ENCODE measurements around the gene PTDSS2. TPM values are rescaled to one million over a fixed set of nuclear protein-coding genes. Genes with fewer than 3 reads are reported as not detected.
A peak's percentile ranks its signal among the peaks of the same experiment; 100 is the strongest.

Gene PTDSS2
- total RNA-seq, 1 donor from 2014 or later = 47.3 TPM

DNA sequence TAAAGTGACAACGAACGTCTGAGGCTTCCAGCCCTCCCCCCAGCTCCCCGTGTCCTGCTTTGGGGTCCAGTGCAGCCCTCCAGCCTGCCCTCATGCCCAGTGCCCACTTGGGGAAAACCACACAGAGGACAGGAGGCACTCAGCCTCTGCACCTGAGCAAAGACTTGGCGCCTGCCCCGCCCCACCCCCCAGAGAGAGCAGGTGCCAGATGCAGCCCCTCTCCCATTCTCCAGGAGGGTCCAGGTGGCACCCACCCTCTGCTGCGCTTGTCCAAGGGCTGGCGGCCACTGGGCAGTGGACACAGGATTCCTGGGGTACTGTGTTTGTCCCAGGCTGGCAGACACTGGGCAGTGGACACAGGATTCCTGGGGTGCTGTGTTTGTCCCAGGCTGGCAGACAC lies 41.3 kb downstream of the PTDSS2 start:
- Mint-ChIP-seq H3K9me3 (ENCODE audit: unreplicated experiment) (no peaks in the 10 kb centered on the region), H3K27ac (ENCODE audit: unreplicated experiment) (no peak overlapping the region), H3K27me3 (ENCODE audit: low read depth, unreplicated experiment) (no peaks in the 10 kb centered on the region), H3K4me3 (ENCODE audit: unreplicated experiment) (no peak overlapping the region), H3K4me1 (ENCODE audit: low read depth, unreplicated experiment) (peaks cover 3% of the 10 kb centered on the region), H3K36me3 (ENCODE audit: low read depth, unreplicated experiment) (peaks cover 7% of the 10 kb centered on the region)
- no peaks in the 10 kb centered on the region for H3K36me3 ChIP-seq (ENCODE audit: insufficient read depth, low read length)
- H3K27ac ChIP-seq (ENCODE audit: low read depth, low read length) = no peak overlapping the region
- no peak overlapping the region for H2AFZ ChIP-seq (ENCODE audit: low read depth, low read length)
- H3K4me3 ChIP-seq (ENCODE audit: insufficient read depth, low read depth, low read length) = no peak overlapping the region
- TF ChIP-seq EZH2 (IDR thresholded peaks at IDR 0.05; ENCODE audit: insufficient read depth, low read length) = no peak
- TF ChIP-seq, protein P1, sequence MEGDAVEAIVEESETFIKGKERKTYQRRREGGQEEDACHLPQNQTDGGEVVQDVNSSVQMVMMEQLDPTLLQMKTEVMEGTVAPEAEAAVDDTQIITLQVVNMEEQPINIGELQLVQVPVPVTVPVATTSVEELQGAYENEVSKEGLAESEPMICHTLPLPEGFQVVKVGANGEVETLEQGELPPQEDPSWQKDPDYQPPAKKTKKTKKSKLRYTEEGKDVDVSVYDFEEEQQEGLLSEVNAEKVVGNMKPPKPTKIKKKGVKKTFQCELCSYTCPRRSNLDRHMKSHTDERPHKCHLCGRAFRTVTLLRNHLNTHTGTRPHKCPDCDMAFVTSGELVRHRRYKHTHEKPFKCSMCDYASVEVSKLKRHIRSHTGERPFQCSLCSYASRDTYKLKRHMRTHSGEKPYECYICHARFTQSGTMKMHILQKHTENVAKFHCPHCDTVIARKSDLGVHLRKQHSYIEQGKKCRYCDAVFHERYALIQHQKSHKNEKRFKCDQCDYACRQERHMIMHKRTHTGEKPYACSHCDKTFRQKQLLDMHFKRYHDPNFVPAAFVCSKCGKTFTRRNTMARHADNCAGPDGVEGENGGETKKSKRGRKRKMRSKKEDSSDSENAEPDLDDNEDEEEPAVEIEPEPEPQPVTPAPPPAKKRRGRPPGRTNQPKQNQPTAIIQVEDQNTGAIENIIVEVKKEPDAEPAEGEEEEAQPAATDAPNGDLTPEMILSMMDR (IDR thresholded peaks at IDR 0.05; ENCODE audit: insufficient read depth, low read depth, low read length) = no peak
- peaks cover under 1% of the 10 kb centered on the region for H3K79me2 ChIP-seq (ENCODE audit: insufficient read depth, low read length)
- H3K4me1 ChIP-seq (ENCODE audit: insufficient read depth, low read length) = no peaks in the 10 kb centered on the region
- H3K9me3 ChIP-seq (ENCODE audit: insufficient read depth, low read depth, low read length) = no peaks in the 10 kb centered on the region
- H4K20me1 ChIP-seq (ENCODE audit: insufficient read depth, low read length) = peaks cover 15% of the 10 kb centered on the region
- H3K9ac ChIP-seq (ENCODE audit: low read length) = no peak overlapping the region
- no peak for DNase-seq (ENCODE audit: low read depth)
- no peak for FAIRE-seq
- no peak overlapping the region for H3K4me2 ChIP-seq (ENCODE audit: low read length)
- H3K27me3 ChIP-seq (ENCODE audit: insufficient read depth, low read length) = no peaks in the 10 kb centered on the region

DNA sequence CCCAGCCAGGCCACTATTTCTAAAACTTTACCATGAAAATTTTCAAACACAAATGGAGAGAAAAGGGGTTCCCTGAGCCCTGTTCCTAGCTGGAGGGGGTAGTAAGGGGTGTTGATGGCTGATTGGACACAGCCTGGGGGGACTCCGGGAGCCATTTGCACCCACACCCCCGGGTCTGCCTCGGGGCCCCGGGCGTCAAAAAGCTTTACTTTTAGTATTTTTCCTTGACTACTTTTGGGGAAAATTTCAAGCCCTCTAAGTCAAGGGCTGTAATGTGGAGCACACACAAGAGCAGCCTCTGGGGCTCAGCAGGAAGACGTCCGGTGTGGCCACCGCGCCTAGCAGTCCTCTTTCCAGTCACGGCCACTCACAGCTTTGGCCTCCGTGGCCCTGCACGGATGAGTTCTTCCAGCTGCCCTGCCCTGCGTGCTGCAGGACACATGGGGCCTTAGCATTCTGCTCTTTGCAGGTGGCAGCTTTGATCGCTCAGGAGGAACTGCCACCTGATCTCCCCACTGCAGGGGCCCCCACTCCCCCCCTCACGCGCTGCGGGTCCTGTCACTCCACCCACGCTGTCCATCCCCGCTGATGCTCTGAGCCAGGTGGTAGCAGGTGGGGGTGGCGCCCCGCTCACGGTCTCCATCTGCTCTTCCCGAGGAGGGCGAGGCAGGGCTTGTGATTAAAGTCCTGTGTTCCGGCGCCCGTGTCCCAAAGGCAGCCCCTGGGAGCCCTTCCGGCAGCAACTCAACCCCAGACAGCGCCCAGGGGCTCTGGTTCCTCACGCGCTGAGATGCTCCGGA lies 42.5 kb downstream of the PTDSS2 start:
- H3K4me3 Mint-ChIP-seq (ENCODE audit: unreplicated experiment) = no peak overlapping the region
- Histone ChIP-seq H2AFZ (ENCODE audit: low read depth, low read length) (no peak overlapping the region), H3K36me3 (ENCODE audit: insufficient read depth, low read length) (peaks cover 12% of the 10 kb centered on the region), H3K79me2 (ENCODE audit: insufficient read depth, low read length) (no peaks in the 10 kb centered on the region), H3K4me2 (ENCODE audit: low read length) (no peak overlapping the region), H4K20me1 (ENCODE audit: insufficient read depth, low read length) (peaks cover 23% of the 10 kb centered on the region), H3K27ac (ENCODE audit: low read depth, low read length) (no peak overlapping the region), H3K9ac (ENCODE audit: low read length) (no peak overlapping the region), H3K4me1 (ENCODE audit: insufficient read depth, low read length) (no peaks in the 10 kb centered on the region), H3K4me3 (ENCODE audit: insufficient read depth, low read depth, low read length) (no peak overlapping the region), H3K9me3 (ENCODE audit: insufficient read depth, low read depth, low read length) (peaks cover 6% of the 10 kb centered on the region), H3K27me3 (ENCODE audit: insufficient read depth, low read length) (no peaks in the 10 kb centered on the region)
- H3K27ac Mint-ChIP-seq (ENCODE audit: unreplicated experiment) = peak overlapping the region; percentile 47
- H3K9me3 Mint-ChIP-seq (ENCODE audit: unreplicated experiment) = peaks cover 3% of the 10 kb centered on the region
- FAIRE-seq = no peak
- DNase-seq (ENCODE audit: low read depth) = no peak
- H3K27me3 Mint-ChIP-seq (ENCODE audit: low read depth, unreplicated experiment) = no peaks in the 10 kb centered on the region
- peaks cover 20% of the 10 kb centered on the region for H3K36me3 Mint-ChIP-seq (ENCODE audit: low read depth, unreplicated experiment)
- TF ChIP-seq EZH2 (IDR thresholded peaks at IDR 0.05; ENCODE audit: insufficient read depth, low read length) = no peak
- TF ChIP-seq, protein P1 (IDR thresholded peaks at IDR 0.05; ENCODE audit: insufficient read depth, low read depth, low read length) = no peak
- peaks cover 3% of the 10 kb centered on the region for H3K4me1 Mint-ChIP-seq (ENCODE audit: low read depth, unreplicated experiment)

All from astrocyte (in vitro differentiated cells and primary cell).